ENCODE data around the gene RPL38. TPM values are rescaled to one million over a fixed set of nuclear protein-coding genes. Genes with fewer than 3 reads are reported as not detected.
A peak's percentile ranks its signal among the peaks of the same experiment; 100 is the strongest.

Gene RPL38
- polyA plus RNA-seq, 4 donors = 823 to 1,669 (median 1,378) TPM

- Histone ChIP-seq H3K36me3 (ENCODE audit: control insufficient read depth in 3 of 3, insufficient read depth in 2 of 3, low read depth in 1 of 3, low read length in 3 of 3) (peaks cover 4 to 62% (median 8%) of the 10 kb centered on the region in 3 donors), H3K4me1 (ENCODE audit: control insufficient read depth in 3 of 3, insufficient read depth in 2 of 3, low read depth in 1 of 3, low read length in 2 of 3) (peaks cover 2 to 46% (median 4%) of the 10 kb centered on the region in 3 donors), H3K9me3 (ENCODE audit: control insufficient read depth in 2 of 2, insufficient read depth in 1 of 2, low read depth in 1 of 2, low read length in 1 of 2) (no peaks in the 10 kb centered on the region), H3K4me3 (ENCODE audit: low read depth in 1 of 3, low read length in 3 of 3) (peak within 1 kb of the TSS; percentile 35 to 67 (median 36)), H3K27ac (ENCODE audit: low read depth in 1 of 3, low read length in 2 of 3) (peak within 1 kb of the TSS in 2 of 3 donors; percentile 80 to 88), H3K27me3 (ENCODE audit: control insufficient read depth in 3 of 3, insufficient read depth in 3 of 3, low read length in 3 of 3) (peaks cover 0 to 3% (median 0%) of the 10 kb centered on the region in 3 donors)
- no peak for FAIRE-seq
- peak; percentile 83 to 91 for DNase-seq
- 1% methylated on average over 54 to 62 of the region's 62 CpGs for WGBS, 3 donors
Measured at GRCh38 chr17:74212913-74213791, 9.7 kb downstream of the RPL38 start, which contains the start of gene TTYH2. TTYH2 (plus strand) TSS chr17:74213571; CDS start chr17:74213588, 17 bp downstream.

GRCh38 chr17:74213861-74214391 lies 10.4 kb downstream of the RPL38 start:
- Histone ChIP-seq H3K4me1 (ENCODE audit: control insufficient read depth in 3 of 3, insufficient read depth in 2 of 3, low read depth in 1 of 3, low read length in 2 of 3) (peaks cover 2 to 46% (median 4%) of the 10 kb centered on the region in 3 donors), H3K9me3 (ENCODE audit: control insufficient read depth in 2 of 2, insufficient read depth in 1 of 2, low read depth in 1 of 2, low read length in 1 of 2) (no peaks in the 10 kb centered on the region), H3K27me3 (ENCODE audit: control insufficient read depth in 3 of 3, insufficient read depth in 3 of 3, low read length in 3 of 3) (peaks cover 0 to 3% (median 0%) of the 10 kb centered on the region in 3 donors), H3K36me3 (ENCODE audit: control insufficient read depth in 3 of 3, insufficient read depth in 2 of 3, low read depth in 1 of 3, low read length in 3 of 3) (peaks cover 4 to 59% (median 8%) of the 10 kb centered on the region in 3 donors), H3K27ac (ENCODE audit: low read depth in 1 of 3, low read length in 2 of 3) (peak overlapping the region in 2 of 3 donors; percentile 17 to 70), H3K4me3 (ENCODE audit: low read depth in 1 of 3, low read length in 3 of 3) (peak overlapping the region in 2 of 3 donors; percentile 35 to 57)
- DNase-seq (peak in 1 of 2 donors; percentile 52), FAIRE-seq (no peak)
- WGBS, 3 donors = 4 to 5% (median 4%) methylated on average over 27 to 33 of the region's 33 CpGs

GRCh38 chr17:74214484-74215341 lies 11.2 kb downstream of the RPL38 start:
- peak in 1 of 2 donors; percentile 76 for DNase-seq
- Histone ChIP-seq H3K27me3 (ENCODE audit: control insufficient read depth in 3 of 3, insufficient read depth in 3 of 3, low read length in 3 of 3) (peaks cover 0 to 3% (median 0%) of the 10 kb centered on the region in 3 donors), H3K27ac (ENCODE audit: low read depth in 1 of 3, low read length in 2 of 3) (peak overlapping the region in 1 of 3 donors; percentile 70), H3K9me3 (ENCODE audit: control insufficient read depth in 2 of 2, insufficient read depth in 1 of 2, low read depth in 1 of 2, low read length in 1 of 2) (no peaks in the 10 kb centered on the region), H3K4me1 (ENCODE audit: control insufficient read depth in 3 of 3, insufficient read depth in 2 of 3, low read depth in 1 of 3, low read length in 2 of 3) (peaks cover 2 to 46% (median 4%) of the 10 kb centered on the region in 3 donors), H3K4me3 (ENCODE audit: low read depth in 1 of 3, low read length in 3 of 3) (peak overlapping the region in 1 of 3 donors; percentile 57), H3K36me3 (ENCODE audit: control insufficient read depth in 3 of 3, insufficient read depth in 2 of 3, low read depth in 1 of 3, low read length in 3 of 3) (peaks cover 3 to 55% (median 4%) of the 10 kb centered on the region in 3 donors)
- FAIRE-seq = no peak
- 27 to 49% (median 41%) methylated on average over 16 of the region's 16 CpGs for WGBS, 3 donors

DNA sequence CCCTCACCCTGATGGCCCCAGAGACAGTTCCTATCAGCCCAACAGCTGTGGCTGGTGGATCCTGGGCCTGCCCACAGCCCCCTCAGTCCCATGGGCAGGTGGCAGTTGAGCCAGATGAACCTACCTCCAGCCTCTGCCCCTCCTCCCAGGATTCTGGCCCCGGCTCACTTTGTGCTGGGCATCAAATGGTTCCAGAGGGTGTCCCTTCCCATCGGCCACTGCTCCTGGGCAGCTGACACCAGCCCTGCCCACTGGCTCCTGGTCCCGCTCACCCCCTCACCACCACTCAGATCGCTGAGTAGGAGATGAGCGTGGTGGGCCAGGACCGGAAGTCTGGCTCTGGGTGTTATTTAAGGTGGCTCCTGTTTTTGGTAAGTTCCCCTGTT lies 11.9 kb downstream of the RPL38 start:
- WGBS, 3 donors = 65 to 74% (median 71%) methylated on average over 6 of the region's 6 CpGs
- Histone ChIP-seq H3K27ac (ENCODE audit: low read depth in 1 of 3, low read length in 2 of 3) (no peak overlapping the region), H3K4me1 (ENCODE audit: control insufficient read depth in 3 of 3, insufficient read depth in 2 of 3, low read depth in 1 of 3, low read length in 2 of 3) (peaks cover 2 to 43% (median 4%) of the 10 kb centered on the region in 3 donors), H3K4me3 (ENCODE audit: low read depth in 1 of 3, low read length in 3 of 3) (no peak overlapping the region), H3K27me3 (ENCODE audit: control insufficient read depth in 3 of 3, insufficient read depth in 3 of 3, low read length in 3 of 3) (peaks cover 0 to 3% (median 0%) of the 10 kb centered on the region in 3 donors), H3K36me3 (ENCODE audit: control insufficient read depth in 3 of 3, insufficient read depth in 2 of 3, low read depth in 1 of 3, low read length in 3 of 3) (peaks cover 0 to 50% (median 0%) of the 10 kb centered on the region in 3 donors), H3K9me3 (ENCODE audit: control insufficient read depth in 2 of 2, insufficient read depth in 1 of 2, low read depth in 1 of 2, low read length in 1 of 2) (no peaks in the 10 kb centered on the region)
- DNase-seq (no peak), FAIRE-seq (no peak)

GRCh38 chr17:74216505-74216904 lies 13.0 kb downstream of the RPL38 start:
- H3K4me1 ChIP-seq (ENCODE audit: control insufficient read depth in 3 of 3, insufficient read depth in 2 of 3, low read depth in 1 of 3, low read length in 2 of 3) = peaks cover 2 to 33% (median 2%) of the 10 kb centered on the region in 3 donors
- FAIRE-seq (no peak), DNase-seq (no peak)
- peaks cover 0 to 3% (median 0%) of the 10 kb centered on the region in 3 donors for H3K27me3 ChIP-seq (ENCODE audit: control insufficient read depth in 3 of 3, insufficient read depth in 3 of 3, low read length in 3 of 3)
- 69 to 83% (median 82%) methylated on average over 5 of the region's 5 CpGs for WGBS, 3 donors
- no peak overlapping the region for H3K27ac ChIP-seq (ENCODE audit: low read depth in 1 of 3, low read length in 2 of 3)
- no peak overlapping the region for H3K4me3 ChIP-seq (ENCODE audit: low read depth in 1 of 3, low read length in 3 of 3)
- H3K36me3 ChIP-seq (ENCODE audit: control insufficient read depth in 3 of 3, insufficient read depth in 2 of 3, low read depth in 1 of 3, low read length in 3 of 3) = peaks cover 0 to 50% (median 0%) of the 10 kb centered on the region in 3 donors
- no peaks in the 10 kb centered on the region for H3K9me3 ChIP-seq (ENCODE audit: control insufficient read depth in 2 of 2, insufficient read depth in 1 of 2, low read depth in 1 of 2, low read length in 1 of 2)

GRCh38 chr17:74217037-74217730 lies 13.7 kb downstream of the RPL38 start:
- Histone ChIP-seq H3K9me3 (ENCODE audit: control insufficient read depth in 2 of 2, insufficient read depth in 1 of 2, low read depth in 1 of 2, low read length in 1 of 2) (no peaks in the 10 kb centered on the region), H3K27me3 (ENCODE audit: control insufficient read depth in 3 of 3, insufficient read depth in 3 of 3, low read length in 3 of 3) (peaks cover 0 to 3% (median 0%) of the 10 kb centered on the region in 3 donors), H3K4me1 (ENCODE audit: control insufficient read depth in 3 of 3, insufficient read depth in 2 of 3, low read depth in 1 of 3, low read length in 2 of 3) (peaks cover 2 to 26% (median 2%) of the 10 kb centered on the region in 3 donors), H3K36me3 (ENCODE audit: control insufficient read depth in 3 of 3, insufficient read depth in 2 of 3, low read depth in 1 of 3, low read length in 3 of 3) (peaks cover 0 to 51% (median 0%) of the 10 kb centered on the region in 3 donors), H3K27ac (ENCODE audit: low read depth in 1 of 3, low read length in 2 of 3) (no peak overlapping the region), H3K4me3 (ENCODE audit: low read depth in 1 of 3, low read length in 3 of 3) (no peak overlapping the region)
- no peak for FAIRE-seq
- 74 to 78% (median 76%) methylated on average over 13 of the region's 13 CpGs for WGBS, 3 donors
- DNase-seq = no peak

DNA sequence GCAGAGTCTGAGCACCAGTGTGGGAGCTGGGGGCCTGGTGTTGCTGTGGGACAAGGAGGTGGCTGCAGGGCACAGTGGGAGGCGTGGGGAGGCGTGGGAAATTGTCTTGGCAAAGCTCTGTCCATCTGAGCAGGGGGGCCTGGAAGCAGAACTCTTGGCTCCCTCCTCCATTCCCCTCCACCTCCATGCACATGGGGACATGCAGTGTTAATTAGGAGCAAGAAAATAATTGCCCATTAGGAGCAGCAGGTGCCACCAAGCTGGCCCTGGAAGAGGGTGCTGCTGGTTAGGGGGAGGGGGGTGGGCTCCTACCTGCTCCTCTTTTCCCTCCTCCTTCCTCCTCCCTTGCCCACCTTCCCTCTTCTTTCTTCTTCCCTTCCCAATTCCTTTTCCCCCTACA lies 14.4 kb downstream of the RPL38 start:
- no peak for FAIRE-seq
- DNase-seq = no peak
- peaks cover 2 to 19% (median 2%) of the 10 kb centered on the region in 3 donors for H3K4me1 ChIP-seq (ENCODE audit: control insufficient read depth in 3 of 3, insufficient read depth in 2 of 3, low read depth in 1 of 3, low read length in 2 of 3)
- H3K27ac ChIP-seq (ENCODE audit: low read depth in 1 of 3, low read length in 2 of 3) = no peak overlapping the region
- no peak overlapping the region for H3K4me3 ChIP-seq (ENCODE audit: low read depth in 1 of 3, low read length in 3 of 3)
- peaks cover 0 to 57% (median 0%) of the 10 kb centered on the region in 3 donors for H3K36me3 ChIP-seq (ENCODE audit: control insufficient read depth in 3 of 3, insufficient read depth in 2 of 3, low read depth in 1 of 3, low read length in 3 of 3)
- no peaks in the 10 kb centered on the region for H3K27me3 ChIP-seq (ENCODE audit: control insufficient read depth in 3 of 3, insufficient read depth in 3 of 3, low read length in 3 of 3)
- no peaks in the 10 kb centered on the region for H3K9me3 ChIP-seq (ENCODE audit: control insufficient read depth in 2 of 2, insufficient read depth in 1 of 2, low read depth in 1 of 2, low read length in 1 of 2)
- WGBS, 3 donors = 89 to 97% (median 93%) methylated on average over 2 of the region's 2 CpGs
